HepG2 (cell line): Measurements from ENCODE around the gene MCF2L. TPM values are rescaled to one million over a fixed set of nuclear protein-coding genes. Genes with fewer than 3 reads are reported as not detected.

Experiments
- EHMT2 ChIP-seq: fragments of 200-600 bp; sonication (generic); IDR thresholded peaks from 2 replicates; pipeline ENCODE4 v1.7.0; 2017; ENCODE audit warnings: antibody characterized with exemption, low read depth, low read length, borderline replicate concordance
- GATAD1 ChIP-seq: IDR thresholded peaks from 2 replicates; pipeline ENCODE4 v1.6.1; 2016; ENCODE audit warnings: missing genetic modification reagents, missing compliant biosample characterization
- HMGXB4 ChIP-seq, 2 experiments: sonication (generic) in 1 of 2; formaldehyde crosslinking in 1 of 2; IDR thresholded peaks; 2 replicates each; pipeline versions ENCODE4 v1.4.0 to v1.6.1; 2018 to 2020; ENCODE audit warnings: missing genetic modification reagents in 2 of 2, borderline replicate concordance in 1 of 2, low read depth in 1 of 2, mild to moderate bottlenecking in 1 of 2, missing biosample characterization in 1 of 2
- RBAK ChIP-seq: sonication (generic); formaldehyde crosslinking; IDR thresholded peaks from 2 replicates; pipeline ENCODE4 v1.5.1; 2020; ENCODE audit warnings: mild to moderate bottlenecking, missing genetic modification reagents
- RBM39 ChIP-seq: fragments of 200-400 bp; formaldehyde crosslinking; IDR thresholded peaks from one replicate; pipeline ENCODE4 v1.6.1; 2018; ENCODE audit warnings: antibody characterized with exemption, mild to moderate bottlenecking, low read depth, low read length; ENCODE audit not compliant: poor library complexity, severe bottlenecking
- RNF219 ChIP-seq: sonication (generic); formaldehyde crosslinking; IDR thresholded peaks from 2 replicates; pipeline ENCODE4 v1.5.0; 2020; ENCODE audit warnings: mild to moderate bottlenecking, missing genetic modification reagents
- SAP130 ChIP-seq: IDR thresholded peaks from 2 replicates; pipeline ENCODE4 v1.6.1; 2016; ENCODE audit warnings: low read depth
- SP1 ChIP-seq, 2 experiments: fragments of 450-650 bp in 1 of 2; sonication (generic) in 1 of 2; formaldehyde crosslinking in 1 of 2; IDR thresholded peaks; 2 replicates each; pipeline versions ENCODE4 v1.4.0 to v1.6.1; 2016 to 2020; ENCODE audit warnings: missing genetic modification reagents in 1 of 2
- SPEN ChIP-seq: sonication (generic); formaldehyde crosslinking; IDR thresholded peaks from 2 replicates; pipeline ENCODE4 v1.5.1; 2020; ENCODE audit warnings: low read depth, mild to moderate bottlenecking, missing genetic modification reagents
- ZNF326 ChIP-seq: sonication (generic); formaldehyde crosslinking; IDR thresholded peaks from 2 replicates; pipeline ENCODE4 v1.4.0; 2020; ENCODE audit warnings: missing genetic modification reagents, borderline replicate concordance
- ZNF646 ChIP-seq: sonication (generic); formaldehyde crosslinking; IDR thresholded peaks from 2 replicates; pipeline ENCODE4 v1.9.0; 2021; ENCODE audit warnings: mild to moderate bottlenecking, missing genetic modification reagents
- polyA plus RNA-seq, 8 experiments: library from polyadenylated mRNA; depleted of rRNA in 3 of 8; stranded (reverse) in 7 of 8; unstranded in 1 of 8; fragments of >200 nt; fragmentation: Illumina TruSeq in 4 of 8; extraction: Trizol in 4 of 8; gene quantifications; 2 replicates each; pipeline versions ENCODE4 v1.2.1 to v1.2.3, GENCODE V29; 2011 to 2016; ENCODE audit warnings: low read depth in 4 of 8, missing spikeins in 1 of 8, mixed read lengths in 1 of 8; ENCODE audit not compliant: insufficient read depth in 1 of 8
- total RNA-seq, 5 experiments: library from RNA; depleted of rRNA; stranded (reverse); fragments of >200 nt; fragmentation: Illumina TruSeq; extraction: Trizol; gene quantifications; 2 replicates each; pipeline ENCODE4 v1.2.3, GENCODE V29; 2016; ENCODE audit warnings: low read depth in 1 of 5
- TF ChIP-seq, protein P1 (sequence below): sonication (generic); formaldehyde crosslinking; IDR thresholded peaks from 2 replicates; pipeline ENCODE4 v1.9.0; 2022; ENCODE audit warnings: low read depth, missing genetic modification reagents
- TF ChIP-seq, protein P2 (sequence below): sonication (generic); formaldehyde crosslinking; IDR thresholded peaks from 2 replicates; pipeline ENCODE4 v1.4.0; 2020; ENCODE audit warnings: missing genetic modification reagents

MCF2L gene
- total and polyA plus RNA-seq, 2 of the 13 experiments (the other 11 are each of a cell fraction or from before 2014, with no cell fraction given), result 19.4 to 28.4 TPM

- TF ChIP-seq SP1 (IDR thresholded peaks at IDR 0.05) (no peak), SP1 (CRISPR knock-in tag; IDR thresholded peaks at IDR 0.05) (no peak), GATAD1 (no peak), SAP130 (CRISPR knock-in tag) (peak; percentile 79), SPEN (CRISPR knock-in tag) (peak; percentile 84; the same call in 1 of the 2 replicates), RNF219 (CRISPR knock-in tag) (no peak), ZNF646 (CRISPR knock-in tag) (peak; percentile 38; the same call in 1 of the 2 replicates), HMGXB4 (CRISPR knock-in tag; IDR thresholded peaks at IDR 0.05; ENCODE audit: borderline replicate concordance in 1 of 2, low read depth in 1 of 2) (0 out of 4 replicates have a peak, but pooled peaks of 1 of the 2 experiments have one; percentile 12), RBM39 (no peak), ZNF326 (no peak), RBAK (no peak), EHMT2 (no peak)
- TF ChIP-seq, protein P1, sequence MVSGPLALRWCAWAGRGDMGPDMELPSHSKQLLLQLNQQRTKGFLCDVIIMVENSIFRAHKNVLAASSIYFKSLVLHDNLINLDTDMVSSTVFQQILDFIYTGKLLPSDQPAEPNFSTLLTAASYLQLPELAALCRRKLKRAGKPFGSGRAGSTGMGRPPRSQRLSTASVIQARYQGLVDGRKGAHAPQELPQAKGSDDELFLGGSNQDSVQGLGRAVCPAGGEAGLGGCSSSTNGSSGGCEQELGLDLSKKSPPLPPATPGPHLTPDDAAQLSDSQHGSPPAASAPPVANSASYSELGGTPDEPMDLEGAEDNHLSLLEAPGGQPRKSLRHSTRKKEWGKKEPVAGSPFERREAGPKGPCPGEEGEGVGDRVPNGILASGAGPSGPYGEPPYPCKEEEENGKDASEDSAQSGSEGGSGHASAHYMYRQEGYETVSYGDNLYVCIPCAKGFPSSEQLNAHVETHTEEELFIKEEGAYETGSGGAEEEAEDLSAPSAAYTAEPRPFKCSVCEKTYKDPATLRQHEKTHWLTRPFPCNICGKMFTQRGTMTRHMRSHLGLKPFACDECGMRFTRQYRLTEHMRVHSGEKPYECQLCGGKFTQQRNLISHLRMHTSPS (CRISPR knock-in tag), result peak; percentile 63; the same call in 1 of the 2 replicates
- TF ChIP-seq, protein P2, sequence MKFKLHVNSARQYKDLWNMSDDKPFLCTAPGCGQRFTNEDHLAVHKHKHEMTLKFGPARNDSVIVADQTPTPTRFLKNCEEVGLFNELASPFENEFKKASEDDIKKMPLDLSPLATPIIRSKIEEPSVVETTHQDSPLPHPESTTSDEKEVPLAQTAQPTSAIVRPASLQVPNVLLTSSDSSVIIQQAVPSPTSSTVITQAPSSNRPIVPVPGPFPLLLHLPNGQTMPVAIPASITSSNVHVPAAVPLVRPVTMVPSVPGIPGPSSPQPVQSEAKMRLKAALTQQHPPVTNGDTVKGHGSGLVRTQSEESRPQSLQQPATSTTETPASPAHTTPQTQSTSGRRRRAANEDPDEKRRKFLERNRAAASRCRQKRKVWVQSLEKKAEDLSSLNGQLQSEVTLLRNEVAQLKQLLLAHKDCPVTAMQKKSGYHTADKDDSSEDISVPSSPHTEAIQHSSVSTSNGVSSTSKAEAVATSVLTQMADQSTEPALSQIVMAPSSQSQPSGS (CRISPR knock-in tag), result 0 out of 2 replicates have a peak, but pooled peaks have one; percentile 17
These were observed 12.3 kb upstream of the MCF2L start (continued) for GRCh38 chr13:112956571-112957294.
